GM12878 (cell line): ENCODE measurements around the gene PHLDA3. TPM values are rescaled to one million over a fixed set of nuclear protein-coding genes. Genes with fewer than 3 reads are reported as not detected.
A peak's percentile ranks its signal among the peaks of the same experiment; 100 is the strongest.

Source experiments
- ATAC-seq: fragments of 200-7000 bp; cut with Tn5 transposase; 3 replicates; pipeline ENCODE4 v1.9.1; 2020; ENCODE audit warnings: mild to moderate bottlenecking, moderate library complexity
- BruUV-seq: library from RNA; stranded (reverse); fragments of 400-500 nt; replicated peaks from 2 replicates; lab custom pipeline; 2021; lab: Mats Ljungman, UMichigan
- CTCF ChIA-PET: fragments of 300-600 bp; sonication (Branson Sonifier 250); formaldehyde crosslinking; extraction: SDS; loops from one replicate; lab custom pipeline; 2021; ENCODE audit warnings: inconsistent platforms; lab: Yijun Ruan, JAX
- POLR2A ChIA-PET: fragments of 350-600 bp; formaldehyde crosslinking; extraction: SDS; loops from one replicate; lab custom pipeline; 2021; ENCODE audit warnings: inconsistent platforms; lab: Charles Lee
- RAD21 ChIA-PET: fragments of 300-600 bp; sonication (Branson Sonifier 250); formaldehyde crosslinking; loops from one replicate; lab custom pipeline; 2023; ENCODE audit warnings: antibody characterized with exemption; ENCODE audit not compliant: unreplicated experiment; lab: Charles Lee
- SMC1A ChIA-PET: fragments of 300-600 bp; sonication (Branson Sonifier 250); formaldehyde crosslinking; loops from one replicate; lab custom pipeline; 2023; ENCODE audit not compliant: unreplicated experiment, uncharacterized antibody; lab: Charles Lee
- DNase-seq: peaks from one replicate; pipeline ENCODE4 v3.0.0-alpha.2; 2011; ENCODE audit warnings: low read depth, low spot score
- FAIRE-seq: peaks from 3 replicates; lab custom pipeline; 2011; peaks lifted over from hg19 to GRCh38; lab: Jason Lieb, UNC
- H2AFZ ChIP-seq: 2 replicates; pipeline ENCODE4 v1.6.0; 2011; ENCODE audit warnings: low read depth, low read length, control low read depth; ENCODE audit not compliant: control insufficient read depth
- H3K27ac ChIP-seq: 2 replicates; pipeline ENCODE4 v1.5.1; 2011; ENCODE audit warnings: control low read depth; ENCODE audit not compliant: control insufficient read depth, insufficient read depth
- H3K27me3 ChIP-seq, 2 experiments: replicated peaks in 1 of 2; 2 replicates each; pipeline versions ENCODE4 v1.6.0 to v1.6.1; 2011; ENCODE audit warnings: low read length in 1 of 2; ENCODE audit not compliant: control insufficient read depth in 2 of 2, insufficient read depth in 2 of 2
- H3K36me3 ChIP-seq, 2 experiments: 2 replicates each; pipeline ENCODE4 v1.5.1; 2011; ENCODE audit warnings: low read length in 1 of 2; ENCODE audit not compliant: control insufficient read depth in 2 of 2, insufficient read depth in 2 of 2
- H3K4me1 ChIP-seq: 2 replicates; pipeline ENCODE4 v1.6.1; 2011; ENCODE audit warnings: mild to moderate bottlenecking, low read length, moderate library complexity, mixed read lengths; ENCODE audit not compliant: control insufficient read depth, insufficient read depth
- H3K4me2 ChIP-seq: 2 replicates; pipeline ENCODE4 v1.6.0; 2011; ENCODE audit warnings: control low read depth; ENCODE audit not compliant: control insufficient read depth, insufficient read depth
- H3K4me3 ChIP-seq: fragments of 200-600 bp; sonication (generic); 2 replicates; pipeline ENCODE4 v1.5.1; 2016
- H3K79me2 ChIP-seq: 2 replicates; pipeline ENCODE4 v1.6.0; 2011; ENCODE audit warnings: low read length; ENCODE audit not compliant: control insufficient read depth, insufficient read depth
- H3K9ac ChIP-seq: 2 replicates; pipeline ENCODE4 v1.8.0; 2011; ENCODE audit warnings: low read length, control low read depth, mixed read lengths; ENCODE audit not compliant: control insufficient read depth, insufficient read depth
- H3K9me3 ChIP-seq: replicated peaks from 3 replicates; pipeline ENCODE4 v1.5.1; 2011; ENCODE audit warnings: mild to moderate bottlenecking, low read length; ENCODE audit not compliant: control insufficient read depth, insufficient read depth
- H4K20me1 ChIP-seq: 2 replicates; pipeline ENCODE4 v1.6.0; 2011; ENCODE audit not compliant: control insufficient read depth, insufficient read depth
- HDAC2 ChIP-seq: fragments of 200-600 bp; sonication (generic); IDR thresholded peaks from 2 replicates; pipeline ENCODE4 v1.6.1; 2017
- KDM1A ChIP-seq: fragments of 200-600 bp; sonication (generic); IDR thresholded peaks from 2 replicates; pipeline ENCODE4 v1.6.1; 2016; ENCODE audit warnings: borderline replicate concordance
- NBN ChIP-seq: fragments of 450-650 bp; IDR thresholded peaks from 2 replicates; pipeline ENCODE4 v1.6.1; 2016
- NFXL1 ChIP-seq: fragments of 450-650 bp; IDR thresholded peaks from 2 replicates; pipeline ENCODE4 v1.6.1; 2017; ENCODE audit warnings: antibody characterized with exemption, mild to moderate bottlenecking, borderline replicate concordance
- RBBP5 ChIP-seq: fragments of 200-600 bp; sonication (generic); conservative IDR thresholded peaks from 2 replicates; pipeline ENCODE4 v1.6.1; 2016
- SP1 ChIP-seq: IDR thresholded peaks from one replicate; pipeline ENCODE4 v1.6.1; 2011; ENCODE audit warnings: low read depth, low read length
- SPI1 ChIP-seq: IDR thresholded peaks from 2 replicates; pipeline ENCODE4 v1.6.1; 2011; ENCODE audit warnings: low read depth, mild to moderate bottlenecking, low read length, moderate library complexity, borderline replicate concordance; ENCODE audit not compliant: insufficient read depth
- ZNF207 ChIP-seq: fragments of 450-650 bp; IDR thresholded peaks from 2 replicates; pipeline ENCODE4 v1.6.1; 2014; ENCODE audit warnings: antibody characterized with exemption, mild to moderate bottlenecking, borderline replicate concordance
- ZNF217 ChIP-seq: fragments of 450-650 bp; IDR thresholded peaks from 2 replicates; pipeline ENCODE4 v1.6.1; 2017; ENCODE audit warnings: antibody characterized with exemption, mild to moderate bottlenecking
- WGBS: methylation state at CpG from one replicate; pipeline ENCODE4 v1.1.6; 2016; ENCODE audit warnings: low lambda C conversion rate; ENCODE audit not compliant: insufficient replicate concordance, insufficient coverage; ENCODE audit errors: missing lambda C conversion rate; 5-methylcytosine and 5-hydroxymethylcytosine counted together
- in situ Hi-C: fragments of 300-500 bp; cut with MboI; formaldehyde crosslinking; loops from 9 replicates; pipeline ENCODE4 v1.14.3; 2018; ENCODE audit warnings: mixed read lengths
- intact Hi-C: fragments of 100-400 bp; cut with micrococcal nuclease; formaldehyde crosslinking; loops from one replicate; pipeline ENCODE4 v1.14.2; 2022; ENCODE audit not compliant: unreplicated experiment
- polyA plus RNA-seq, 11 experiments: library from polyadenylated mRNA; depleted of rRNA in 4 of 11; unstranded in 6 of 11; stranded (reverse) in 5 of 11; fragments of >200 nt; fragmentation: Nextera tagmentation in 4 of 11; fragmentation: Illumina TruSeq in 1 of 11; extraction: Ambion mirVana in 4 of 11; extraction: Trizol in 1 of 11; gene quantifications; 1 replicate in 1 of 11; 2 replicates in 10 of 11; pipeline versions ENCODE4 v1.2.1 to v1.2.3, GENCODE V29; 2011 to 2016; ENCODE audit warnings: inconsistent platforms in 2 of 11, missing spikeins in 2 of 11, low read depth in 1 of 11
- total RNA-seq, 4 experiments: library from RNA; depleted of rRNA in 3 of 4; stranded (reverse); fragments of >200 nt in 3 of 4; fragmentation: Illumina TruSeq in 1 of 4; extraction: Trizol in 1 of 4; gene quantifications; 2 replicates each; pipeline versions ENCODE4 v1.2.1 to v1.2.3, GENCODE V29; 2013 to 2021
- TF ChIP-seq, protein P1 (sequence below), 3 experiments: IDR thresholded peaks in 2 of 3; conservative IDR thresholded peaks in 1 of 3; 2 replicates each; pipeline ENCODE4 v1.5.1; 2011; ENCODE audit warnings: low read depth in 3 of 3, low read length in 3 of 3, mild to moderate bottlenecking in 3 of 3, control low read depth in 2 of 3, moderate library complexity in 2 of 3, inconsistent platforms in 1 of 3, mixed read lengths in 1 of 3; ENCODE audit not compliant: control insufficient read depth in 2 of 3, insufficient read depth in 1 of 3; ENCODE audit errors: extremely low read depth in 1 of 3
- TF ChIP-seq, protein P2 (sequence below): fragments of 450-650 bp; IDR thresholded peaks from 2 replicates; pipeline ENCODE4 v1.6.1; 2016; ENCODE audit warnings: mild to moderate bottlenecking
- TF ChIP-seq, protein P3 (sequence below): fragments of 450-650 bp; IDR thresholded peaks from 2 replicates; pipeline ENCODE4 v1.6.1; 2017; ENCODE audit warnings: mild to moderate bottlenecking, moderate library complexity
- TF ChIP-seq, protein P4 (sequence below): IDR thresholded peaks from 2 replicates; pipeline ENCODE4 v1.6.1; 2012; ENCODE audit warnings: low read depth, low read length, improper control_type of control experiment

Gene PHLDA3
- total and polyA plus RNA-seq, 10 of the 15 experiments (the other 5 are each of a cell fraction or from before 2014, with no cell fraction given), result 0.60 to 57.4 (median 21.8) TPM

DNA sequence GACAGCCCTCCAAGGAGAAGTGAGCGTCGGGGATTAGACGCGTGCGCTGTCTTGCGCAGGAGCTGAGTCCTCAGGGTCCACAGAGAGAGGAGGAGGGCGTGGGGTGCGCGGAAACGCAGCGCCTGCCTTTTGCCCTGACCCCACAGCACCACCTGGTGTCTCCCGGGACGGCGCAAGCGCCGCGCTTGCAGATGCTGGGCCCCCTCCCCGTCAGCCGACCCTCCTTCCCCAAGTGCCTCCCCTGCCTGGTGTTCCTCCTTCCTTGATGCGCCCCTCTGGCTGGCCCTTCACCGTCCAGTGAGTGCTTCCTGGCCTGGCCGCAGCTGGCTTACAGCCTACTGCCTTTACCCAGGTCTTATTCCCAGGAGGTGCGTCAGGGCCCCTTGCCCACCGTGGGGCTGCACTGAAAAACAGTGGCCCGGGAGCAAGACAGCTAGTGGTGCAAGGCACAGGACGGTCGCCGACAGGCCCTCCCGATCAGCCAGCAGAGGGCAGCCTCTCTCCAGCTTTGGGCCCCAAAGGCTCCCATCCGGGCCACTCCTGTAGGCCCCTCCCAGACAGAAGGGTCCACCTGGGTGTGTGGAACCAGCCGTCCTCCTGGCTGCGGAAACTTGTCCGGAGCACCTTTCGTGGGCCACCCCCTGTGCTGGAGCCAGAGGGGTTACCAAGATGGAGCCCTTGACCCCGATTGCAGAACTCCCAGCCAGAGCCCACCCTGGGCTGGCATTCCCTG, 12.9 kb upstream of the PHLDA3 start:
- Histone ChIP-seq H4K20me1 (no peaks in the 10 kb centered on the region), H2AFZ (peak overlapping the region; percentile 69), H3K79me2 (no peaks in the 10 kb centered on the region), H3K4me3 (no peak overlapping the region; the same call in 1 of the 2 replicates), H3K9ac (peak overlapping the region; percentile 24; the same call in 1 of the 2 replicates), H3K4me1 (peaks cover 41% of the 10 kb centered on the region), H3K27ac (peak overlapping the region; percentile 78), H3K9me3 (no peaks in the 10 kb centered on the region), H3K27me3 (no peaks in the 10 kb centered on the region), H3K4me2 (peak overlapping the region; percentile 78), H3K36me3 (peaks cover 0 to 12% of the 10 kb centered on the region in 2 experiments; a peak in 3 of 4 replicates)
- ChIA-PET CTCF (interaction anchor here (0.5 to 17.1 kb wide), 48 partner anchors 9 to 681 kb away, joined by 3 to 814 read pairs (median 6); partner anchors contain the start of genes CSRP1, PHLDA3 and TNNI1), SMC1A (interaction anchor here (0.8 to 17.2 kb wide), 23 partner anchors 9 to 227 kb away, joined by 3 to 514 read pairs (median 6); partner anchors contain the start of genes CSRP1 and PHLDA3), POLR2A (interaction anchor here (0.5 to 5.2 kb wide), 9 partner anchors 14 to 413 kb away, joined by 3 to 68 read pairs (median 15); partner anchors contain the start of genes CSRP1 and PHLDA3), RAD21 (interaction anchor here (0.5 to 14.2 kb wide), 29 partner anchors 10 to 311 kb away, joined by 3 to 505 read pairs (median 5); partner anchors contain the start of genes CSRP1 and PHLDA3)
- no TSS peak for BruUV-seq
- in situ Hi-C loops (no loop called here), intact Hi-C loops (loop anchor here (1.0 kb wide), 2 partner anchors 31 to 34 kb away; no protein-coding TSS in a partner anchor)
- DNase-seq, result peak; percentile 41
- peak; percentile 90 for ATAC-seq
- FAIRE-seq, result peak; percentile 80
- WGBS, result 5% methylated on average over 24 of the region's 35 CpGs
- TF ChIP-seq, protein P1, sequence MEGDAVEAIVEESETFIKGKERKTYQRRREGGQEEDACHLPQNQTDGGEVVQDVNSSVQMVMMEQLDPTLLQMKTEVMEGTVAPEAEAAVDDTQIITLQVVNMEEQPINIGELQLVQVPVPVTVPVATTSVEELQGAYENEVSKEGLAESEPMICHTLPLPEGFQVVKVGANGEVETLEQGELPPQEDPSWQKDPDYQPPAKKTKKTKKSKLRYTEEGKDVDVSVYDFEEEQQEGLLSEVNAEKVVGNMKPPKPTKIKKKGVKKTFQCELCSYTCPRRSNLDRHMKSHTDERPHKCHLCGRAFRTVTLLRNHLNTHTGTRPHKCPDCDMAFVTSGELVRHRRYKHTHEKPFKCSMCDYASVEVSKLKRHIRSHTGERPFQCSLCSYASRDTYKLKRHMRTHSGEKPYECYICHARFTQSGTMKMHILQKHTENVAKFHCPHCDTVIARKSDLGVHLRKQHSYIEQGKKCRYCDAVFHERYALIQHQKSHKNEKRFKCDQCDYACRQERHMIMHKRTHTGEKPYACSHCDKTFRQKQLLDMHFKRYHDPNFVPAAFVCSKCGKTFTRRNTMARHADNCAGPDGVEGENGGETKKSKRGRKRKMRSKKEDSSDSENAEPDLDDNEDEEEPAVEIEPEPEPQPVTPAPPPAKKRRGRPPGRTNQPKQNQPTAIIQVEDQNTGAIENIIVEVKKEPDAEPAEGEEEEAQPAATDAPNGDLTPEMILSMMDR (IDR thresholded peaks at IDR 0.05 in 2 of 3, conservative IDR thresholded peaks at IDR 0.05 in 1 of 3; ENCODE audit: control insufficient read depth in 2 of 3, extremely low read depth in 1 of 3, insufficient read depth in 1 of 3, low read depth in 3 of 3, low read length in 3 of 3), result peak; percentile 91 to 97 (median 93)
- TF ChIP-seq ZNF217, result no peak
- no peak for TF ChIP-seq KDM1A
- no peak for TF ChIP-seq HDAC2
- no peak for TF ChIP-seq SP1
- peak; percentile 1; the same call in 1 of the 2 replicates for TF ChIP-seq SPI1
- no peak for TF ChIP-seq RBBP5
- TF ChIP-seq, protein P2, sequence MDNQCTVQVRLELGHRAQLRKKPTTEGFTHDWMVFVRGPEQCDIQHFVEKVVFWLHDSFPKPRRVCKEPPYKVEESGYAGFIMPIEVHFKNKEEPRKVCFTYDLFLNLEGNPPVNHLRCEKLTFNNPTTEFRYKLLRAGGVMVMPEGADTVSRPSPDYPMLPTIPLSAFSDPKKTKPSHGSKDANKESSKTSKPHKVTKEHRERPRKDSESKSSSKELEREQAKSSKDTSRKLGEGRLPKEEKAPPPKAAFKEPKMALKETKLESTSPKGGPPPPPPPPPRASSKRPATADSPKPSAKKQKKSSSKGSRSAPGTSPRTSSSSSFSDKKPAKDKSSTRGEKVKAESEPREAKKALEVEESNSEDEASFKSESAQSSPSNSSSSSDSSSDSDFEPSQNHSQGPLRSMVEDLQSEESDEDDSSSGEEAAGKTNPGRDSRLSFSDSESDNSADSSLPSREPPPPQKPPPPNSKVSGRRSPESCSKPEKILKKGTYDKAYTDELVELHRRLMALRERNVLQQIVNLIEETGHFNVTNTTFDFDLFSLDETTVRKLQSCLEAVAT, result 0 out of 2 replicates have a peak, but pooled peaks have one; percentile 48
- TF ChIP-seq NBN, result peak; percentile 66; the same call in 1 of the 2 replicates
- peak; percentile 41; the same call in 1 of the 2 replicates for TF ChIP-seq ZNF207
- no peak for TF ChIP-seq NFXL1
- TF ChIP-seq, protein P3, sequence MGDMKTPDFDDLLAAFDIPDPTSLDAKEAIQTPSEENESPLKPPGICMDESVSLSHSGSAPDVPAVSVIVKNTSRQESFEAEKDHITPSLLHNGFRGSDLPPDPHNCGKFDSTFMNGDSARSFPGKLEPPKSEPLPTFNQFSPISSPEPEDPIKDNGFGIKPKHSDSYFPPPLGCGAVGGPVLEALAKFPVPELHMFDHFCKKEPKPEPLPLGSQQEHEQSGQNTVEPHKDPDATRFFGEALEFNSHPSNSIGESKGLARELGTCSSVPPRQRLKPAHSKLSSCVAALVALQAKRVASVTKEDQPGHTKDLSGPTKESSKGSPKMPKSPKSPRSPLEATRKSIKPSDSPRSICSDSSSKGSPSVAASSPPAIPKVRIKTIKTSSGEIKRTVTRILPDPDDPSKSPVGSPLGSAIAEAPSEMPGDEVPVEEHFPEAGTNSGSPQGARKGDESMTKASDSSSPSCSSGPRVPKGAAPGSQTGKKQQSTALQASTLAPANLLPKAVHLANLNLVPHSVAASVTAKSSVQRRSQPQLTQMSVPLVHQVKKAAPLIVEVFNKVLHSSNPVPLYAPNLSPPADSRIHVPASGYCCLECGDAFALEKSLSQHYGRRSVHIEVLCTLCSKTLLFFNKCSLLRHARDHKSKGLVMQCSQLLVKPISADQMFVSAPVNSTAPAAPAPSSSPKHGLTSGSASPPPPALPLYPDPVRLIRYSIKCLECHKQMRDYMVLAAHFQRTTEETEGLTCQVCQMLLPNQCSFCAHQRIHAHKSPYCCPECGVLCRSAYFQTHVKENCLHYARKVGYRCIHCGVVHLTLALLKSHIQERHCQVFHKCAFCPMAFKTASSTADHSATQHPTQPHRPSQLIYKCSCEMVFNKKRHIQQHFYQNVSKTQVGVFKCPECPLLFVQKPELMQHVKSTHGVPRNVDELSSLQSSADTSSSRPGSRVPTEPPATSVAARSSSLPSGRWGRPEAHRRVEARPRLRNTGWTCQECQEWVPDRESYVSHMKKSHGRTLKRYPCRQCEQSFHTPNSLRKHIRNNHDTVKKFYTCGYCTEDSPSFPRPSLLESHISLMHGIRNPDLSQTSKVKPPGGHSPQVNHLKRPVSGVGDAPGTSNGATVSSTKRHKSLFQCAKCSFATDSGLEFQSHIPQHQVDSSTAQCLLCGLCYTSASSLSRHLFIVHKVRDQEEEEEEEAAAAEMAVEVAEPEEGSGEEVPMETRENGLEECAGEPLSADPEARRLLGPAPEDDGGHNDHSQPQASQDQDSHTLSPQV, result 0 out of 2 replicates have a peak, but pooled peaks have one; percentile 30
- TF ChIP-seq, protein P4, sequence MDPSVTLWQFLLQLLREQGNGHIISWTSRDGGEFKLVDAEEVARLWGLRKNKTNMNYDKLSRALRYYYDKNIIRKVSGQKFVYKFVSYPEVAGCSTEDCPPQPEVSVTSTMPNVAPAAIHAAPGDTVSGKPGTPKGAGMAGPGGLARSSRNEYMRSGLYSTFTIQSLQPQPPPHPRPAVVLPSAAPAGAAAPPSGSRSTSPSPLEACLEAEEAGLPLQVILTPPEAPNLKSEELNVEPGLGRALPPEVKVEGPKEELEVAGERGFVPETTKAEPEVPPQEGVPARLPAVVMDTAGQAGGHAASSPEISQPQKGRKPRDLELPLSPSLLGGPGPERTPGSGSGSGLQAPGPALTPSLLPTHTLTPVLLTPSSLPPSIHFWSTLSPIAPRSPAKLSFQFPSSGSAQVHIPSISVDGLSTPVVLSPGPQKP, result no peak
